SU-DHL-6 (cell line): Measurements from ENCODE around the gene THEMIS.

Source experiments
- EZH2phosphoT487 ChIP-seq: fragments of 200-600 bp; sonication (generic), shearing (Covaris generic); conservative IDR thresholded peaks from 2 replicates; pipeline ENCODE4 v1.6.1; 2018; ENCODE audit warnings: mild to moderate bottlenecking, antibody characterized with exemption, low read length, moderate library complexity, mixed read lengths
- TF ChIP-seq, protein P1 (sequence below): fragments of 200-600 bp; sonication (generic); IDR thresholded peaks from one replicate; pipeline ENCODE4 v1.5.1; 2017; ENCODE audit warnings: antibody characterized with exemption, mild to moderate bottlenecking, low read length, moderate library complexity; ENCODE audit not compliant: insufficient read depth, poor library complexity, severe bottlenecking

DNA sequence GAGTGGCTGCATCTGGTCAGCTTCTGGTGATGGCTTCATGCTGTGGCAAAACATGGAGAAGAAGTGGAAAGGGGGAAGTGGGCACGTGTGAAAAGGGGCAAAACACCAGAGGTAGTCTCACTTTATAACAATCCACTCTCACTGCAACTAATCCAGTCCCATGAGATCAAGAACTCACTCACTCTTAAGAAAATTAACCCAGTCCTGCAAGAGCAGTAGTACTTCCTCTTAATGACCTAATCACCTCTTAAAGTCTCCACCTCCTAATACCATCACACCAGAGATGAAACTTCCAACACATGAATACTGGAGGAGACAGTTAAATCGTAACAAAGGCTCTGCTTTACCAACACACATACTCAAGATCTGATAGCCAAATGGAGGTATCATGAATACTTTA, 152.6 kb downstream of the THEMIS start:
- TF ChIP-seq, protein P1, sequence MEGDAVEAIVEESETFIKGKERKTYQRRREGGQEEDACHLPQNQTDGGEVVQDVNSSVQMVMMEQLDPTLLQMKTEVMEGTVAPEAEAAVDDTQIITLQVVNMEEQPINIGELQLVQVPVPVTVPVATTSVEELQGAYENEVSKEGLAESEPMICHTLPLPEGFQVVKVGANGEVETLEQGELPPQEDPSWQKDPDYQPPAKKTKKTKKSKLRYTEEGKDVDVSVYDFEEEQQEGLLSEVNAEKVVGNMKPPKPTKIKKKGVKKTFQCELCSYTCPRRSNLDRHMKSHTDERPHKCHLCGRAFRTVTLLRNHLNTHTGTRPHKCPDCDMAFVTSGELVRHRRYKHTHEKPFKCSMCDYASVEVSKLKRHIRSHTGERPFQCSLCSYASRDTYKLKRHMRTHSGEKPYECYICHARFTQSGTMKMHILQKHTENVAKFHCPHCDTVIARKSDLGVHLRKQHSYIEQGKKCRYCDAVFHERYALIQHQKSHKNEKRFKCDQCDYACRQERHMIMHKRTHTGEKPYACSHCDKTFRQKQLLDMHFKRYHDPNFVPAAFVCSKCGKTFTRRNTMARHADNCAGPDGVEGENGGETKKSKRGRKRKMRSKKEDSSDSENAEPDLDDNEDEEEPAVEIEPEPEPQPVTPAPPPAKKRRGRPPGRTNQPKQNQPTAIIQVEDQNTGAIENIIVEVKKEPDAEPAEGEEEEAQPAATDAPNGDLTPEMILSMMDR = no peak
- TF ChIP-seq EZH2phosphoT487 = no peak
